NCI-H1105 (cell line): Measurements from ENCODE around the gene SAP130.

Experiments used
- DNase-seq: peaks from one replicate; lab custom pipeline; 2025; lab: John Stamatoyannopoulos, UW

SAP130 gene

DNA sequence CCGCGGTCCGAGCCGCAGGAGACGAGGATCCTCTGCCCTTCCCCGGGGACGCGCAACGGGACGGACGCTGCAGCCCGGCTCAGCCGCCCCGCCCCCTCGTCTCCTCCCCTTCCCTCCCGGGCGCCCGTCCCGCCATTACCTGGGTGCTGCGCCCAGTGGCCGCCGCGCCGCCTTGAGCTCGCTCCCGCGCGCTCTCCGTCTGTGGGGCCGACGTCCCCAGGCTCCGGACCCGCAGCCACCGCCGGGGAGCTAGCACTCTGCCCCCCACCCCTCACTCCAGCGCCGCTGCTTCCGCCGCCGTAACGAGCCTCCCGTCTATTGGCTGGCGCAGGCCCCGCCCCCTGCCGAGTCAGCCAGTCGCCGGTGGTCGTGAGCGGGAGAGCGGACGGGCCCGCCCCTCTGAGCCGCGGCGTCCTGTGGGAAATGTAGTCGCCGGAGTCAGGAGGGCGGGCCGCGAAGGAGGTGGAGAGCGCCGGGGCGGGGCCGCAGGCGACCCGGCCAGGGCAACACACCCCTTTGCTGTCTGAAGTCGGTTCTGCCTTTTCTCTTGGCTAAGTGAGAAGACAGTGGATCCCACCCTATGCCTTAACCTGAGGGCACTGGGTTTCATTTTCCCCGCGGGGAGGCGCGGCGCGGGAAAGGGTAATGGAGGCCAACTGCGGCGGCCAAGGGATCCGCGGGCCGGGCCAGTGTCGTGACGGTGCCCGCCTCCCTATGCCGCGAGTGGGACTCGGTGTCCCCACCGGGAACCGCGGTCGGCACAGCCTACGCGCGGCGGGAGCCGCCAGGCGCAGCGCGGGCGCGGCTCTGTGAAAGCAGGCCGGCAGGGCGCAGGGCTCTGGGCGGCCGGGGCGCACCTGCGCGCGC, at the start of gene SAP130:
Gene SAP130 (minus strand): TSS at position 259 of the 867 bp plus-strand sequence. CDS start 1,767 bp downstream, outside the sequence.
- peak; percentile 92 for DNase-seq

DNA sequence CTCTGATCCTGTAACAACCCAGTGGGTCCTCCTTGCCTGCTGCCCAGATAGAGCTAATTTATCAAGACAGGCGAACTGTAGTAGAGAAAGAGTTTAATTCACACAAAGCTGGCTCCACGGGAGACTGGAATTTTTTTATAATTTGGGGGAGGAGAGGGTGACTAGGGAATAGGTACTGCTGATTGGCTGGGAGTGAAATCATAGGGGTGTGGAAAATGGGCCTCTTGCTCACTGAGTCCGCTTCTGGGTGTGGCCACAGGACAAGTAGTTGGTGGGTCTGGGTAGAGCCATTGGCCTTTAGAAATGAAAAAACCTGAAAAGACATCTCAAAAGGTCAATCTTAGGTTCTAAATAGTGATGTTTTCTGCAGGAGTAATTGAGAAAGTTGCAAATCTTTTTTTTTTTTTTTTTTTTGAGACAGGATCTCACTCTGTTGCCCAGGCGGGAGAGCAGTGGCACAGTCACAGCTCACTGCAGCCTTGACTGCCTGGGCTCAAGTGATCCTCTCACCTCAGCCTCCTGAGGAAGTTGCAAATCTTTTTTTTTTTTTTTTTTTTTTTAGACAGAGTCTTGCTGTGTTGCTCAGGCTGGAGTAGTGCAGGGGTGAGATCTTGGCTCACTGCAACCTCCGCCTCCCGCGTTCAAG, 48.7 kb upstream of the SAP130 start:
- DNase-seq, result no peak

DNA sequence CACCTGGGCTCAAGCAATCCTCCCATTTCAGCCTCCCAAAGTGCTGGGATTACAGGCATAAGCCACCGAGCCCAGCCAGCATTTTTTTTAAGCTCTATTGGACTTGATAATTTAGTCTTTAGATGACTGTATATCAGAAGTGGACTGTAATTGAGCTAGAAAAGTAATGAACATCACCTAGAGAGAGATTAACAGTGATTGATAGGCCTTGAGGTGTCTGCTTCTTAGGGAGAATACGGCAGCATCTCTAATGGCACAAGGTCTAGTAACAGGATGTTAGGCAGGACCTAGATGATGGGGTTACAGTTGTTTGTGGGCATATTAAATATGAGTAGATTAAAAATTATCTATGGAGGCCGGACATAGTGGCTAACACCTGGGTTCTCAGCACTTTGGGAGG, 45.4 kb upstream of the SAP130 start:
- no peak for DNase-seq

DNA sequence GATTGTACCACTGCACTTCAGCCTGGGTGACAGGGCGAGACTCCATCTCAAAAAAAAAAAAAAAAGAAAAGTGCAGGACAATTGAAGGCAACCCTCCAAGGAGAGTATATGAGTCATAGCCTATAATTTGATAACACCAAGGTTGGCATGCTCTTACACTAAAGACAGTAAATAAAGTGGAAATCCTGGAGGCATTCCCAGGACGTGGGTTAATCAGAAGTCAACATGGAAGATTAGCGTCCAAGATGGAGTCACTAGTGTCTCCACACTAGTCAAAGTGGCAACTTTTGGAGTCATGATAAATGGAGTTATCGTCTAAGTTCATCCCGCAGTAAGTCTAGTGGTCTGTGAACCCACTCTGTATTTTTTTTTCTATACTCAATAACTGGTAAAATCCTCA, 41.9 kb upstream of the SAP130 start:
- DNase-seq, result no peak

DNA sequence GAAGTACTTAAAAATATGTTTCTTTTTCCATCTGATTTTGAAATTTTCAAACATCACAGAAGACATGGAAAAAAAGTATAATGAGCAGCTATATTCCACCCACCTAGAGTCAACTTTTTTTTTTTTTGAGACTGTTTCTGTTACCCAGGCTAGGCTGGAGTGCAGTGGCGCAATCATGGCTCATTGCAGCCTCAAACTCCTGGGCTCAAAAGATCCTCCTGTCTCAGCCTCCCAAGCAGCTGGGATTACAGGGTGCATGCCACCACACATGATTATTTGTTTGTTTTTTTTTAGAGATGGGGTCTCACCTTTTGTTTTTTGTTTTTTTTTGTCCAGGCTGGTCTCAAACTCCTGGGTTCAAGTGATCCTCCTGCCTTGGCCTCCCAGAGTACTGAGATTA, 36.5 kb upstream of the SAP130 start:
- DNase-seq, result no peak

DNA sequence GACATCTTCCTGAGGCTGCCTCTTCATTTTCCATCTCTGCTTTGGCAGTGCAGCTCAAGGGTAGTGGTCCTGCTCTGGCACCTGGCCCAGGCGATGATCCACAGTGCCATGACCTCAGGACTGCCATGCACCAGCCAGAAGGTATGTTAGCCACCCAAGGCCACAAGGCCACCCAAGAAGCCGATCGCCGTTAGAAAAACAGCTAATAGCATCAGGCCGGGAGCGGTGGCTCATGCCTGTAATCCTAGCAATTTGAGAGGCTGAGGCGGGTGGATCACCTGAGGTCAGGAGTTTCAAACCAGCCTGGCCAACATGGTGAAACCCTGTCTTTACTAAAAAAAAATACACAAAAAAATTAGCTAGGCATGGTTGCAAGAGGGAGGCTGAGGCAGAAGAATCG, 34.7 kb upstream of the SAP130 start:
- DNase-seq, result no peak

DNA sequence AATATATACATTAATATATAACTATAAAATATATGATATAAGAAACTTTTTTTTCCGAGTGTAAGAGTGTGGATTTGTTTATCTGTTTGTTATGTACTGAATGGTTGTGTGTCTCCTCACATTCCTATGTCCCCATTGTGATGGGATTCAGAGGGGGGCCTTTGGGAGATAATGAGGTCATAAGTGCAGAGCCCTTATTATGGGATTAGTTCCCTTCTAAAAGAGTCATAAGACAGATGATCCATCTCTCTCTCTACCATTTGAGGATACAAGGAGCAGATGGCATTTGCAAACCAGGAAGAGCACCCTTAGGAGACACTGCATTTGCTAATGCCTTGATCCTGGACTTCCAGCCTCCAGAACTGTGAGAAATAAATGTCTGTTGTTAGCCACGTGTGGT, 30.3 kb upstream of the SAP130 start:
- no peak for DNase-seq

DNA sequence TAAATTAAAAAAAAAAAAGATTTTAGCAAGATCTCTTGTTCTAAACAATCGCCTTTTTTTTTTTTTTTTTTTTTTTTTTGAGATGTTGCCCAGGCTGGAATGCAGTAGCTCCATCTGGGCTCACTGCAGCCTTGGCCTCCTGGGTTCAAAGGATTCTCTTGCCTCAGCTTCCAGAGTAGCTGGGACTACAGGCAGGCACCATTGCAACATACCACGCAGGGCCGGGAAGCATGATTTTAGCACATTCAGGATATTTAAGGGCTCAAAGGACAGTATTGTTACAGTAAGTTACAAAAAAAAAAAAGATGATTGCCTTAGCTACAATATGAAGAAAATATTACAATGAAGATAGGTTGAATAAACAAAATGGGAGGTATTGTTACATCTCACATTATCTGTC, 29.5 kb upstream of the SAP130 start:
- no peak for DNase-seq

DNA sequence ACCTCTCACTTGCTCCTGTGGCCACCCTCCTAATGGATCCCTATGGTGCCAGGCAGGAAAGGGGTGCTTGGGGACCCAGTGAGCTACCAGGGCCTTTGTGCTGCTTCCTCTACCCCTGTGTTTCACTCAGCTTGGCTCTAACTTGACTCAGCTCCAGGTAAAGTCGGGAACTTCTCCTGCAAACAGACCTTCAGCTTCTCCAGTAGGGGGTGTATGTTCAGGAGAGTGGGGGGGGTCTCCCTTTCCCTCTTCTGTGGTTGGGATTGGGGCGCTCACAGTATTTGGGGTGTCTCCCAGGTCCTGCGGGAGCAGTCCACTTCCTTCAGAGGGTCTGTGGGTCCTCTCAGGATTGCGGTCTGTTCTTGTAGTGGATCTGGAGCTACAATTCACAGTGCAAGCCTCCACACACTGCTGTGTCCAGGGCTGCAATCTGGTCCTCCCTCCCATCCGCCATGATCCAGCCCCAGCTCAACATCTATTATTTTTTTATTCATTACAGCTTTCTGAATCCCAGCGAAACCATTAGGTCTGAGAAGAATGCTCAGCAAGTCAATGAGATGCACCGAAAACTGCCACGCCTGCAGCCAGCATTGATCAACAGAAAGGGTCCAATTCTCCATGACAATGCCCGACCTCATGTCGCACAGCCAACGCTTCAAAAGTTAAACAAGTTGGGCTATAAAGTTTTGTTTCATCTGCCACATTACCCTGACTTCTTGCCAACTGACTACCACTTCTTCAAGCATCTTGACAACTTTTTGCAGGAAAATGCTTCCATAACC, 26.4 kb upstream of the SAP130 start:
- DNase-seq, result no peak

DNA sequence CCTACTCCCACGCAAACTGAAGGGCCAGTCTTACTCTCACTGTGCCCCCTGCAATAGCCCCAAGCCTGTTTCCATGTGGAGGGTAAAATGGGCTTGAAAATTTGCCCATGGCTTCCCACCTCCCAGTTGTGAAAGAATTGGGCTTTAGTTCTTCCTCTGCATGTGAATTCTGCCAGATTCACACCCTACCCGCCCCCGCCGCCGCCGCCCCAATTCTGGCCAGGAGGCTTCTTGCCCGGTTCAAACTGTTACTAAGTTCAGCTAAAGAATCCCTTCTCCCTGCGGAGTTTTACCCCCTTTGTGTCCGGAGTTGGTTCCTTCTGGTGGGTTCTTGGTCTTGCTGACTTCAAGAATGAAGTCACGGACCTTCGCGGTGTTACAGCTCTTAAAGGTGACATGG, 25.5 kb upstream of the SAP130 start:
- no peak for DNase-seq

DNA sequence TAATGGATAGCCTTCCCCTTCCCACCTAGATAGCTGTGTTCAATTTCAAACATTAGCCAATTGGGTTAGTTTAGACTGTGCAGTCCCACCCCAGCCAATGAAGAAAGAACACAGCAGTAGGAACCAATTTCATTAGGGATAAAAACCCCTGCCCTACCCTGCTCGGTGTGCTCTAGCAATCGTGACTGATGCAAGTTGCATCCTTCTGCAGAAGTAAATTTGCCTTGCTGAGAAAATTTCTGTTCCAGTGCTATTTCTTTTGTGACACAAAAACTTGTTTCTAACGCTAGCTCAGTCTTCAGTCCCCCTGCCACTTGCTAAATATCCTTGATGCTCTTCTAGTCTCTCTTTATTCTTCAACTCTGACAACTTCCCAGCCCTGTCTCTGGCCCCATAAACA, 15.2 kb upstream of the SAP130 start:
- DNase-seq, result no peak

DNA sequence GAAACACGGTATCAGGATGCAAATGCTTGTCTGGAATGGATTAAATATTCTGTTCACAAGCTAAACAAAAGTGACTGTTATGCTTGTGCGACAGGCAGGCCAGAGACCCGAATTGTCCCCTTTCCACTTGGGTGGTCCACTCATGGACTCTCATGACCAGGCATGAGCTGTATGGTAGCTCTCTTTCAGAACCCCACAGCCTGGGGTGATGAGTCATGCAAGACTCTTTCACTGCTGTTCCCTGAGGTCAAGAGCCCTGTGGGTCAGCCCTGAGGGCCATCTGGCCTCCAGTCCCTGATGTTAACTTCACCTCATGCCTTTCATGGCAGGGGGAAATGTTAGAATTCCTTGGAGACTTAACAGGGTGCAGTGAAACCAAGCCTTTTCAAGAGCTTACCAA, 13.7 kb upstream of the SAP130 start:
- no peak for DNase-seq

DNA sequence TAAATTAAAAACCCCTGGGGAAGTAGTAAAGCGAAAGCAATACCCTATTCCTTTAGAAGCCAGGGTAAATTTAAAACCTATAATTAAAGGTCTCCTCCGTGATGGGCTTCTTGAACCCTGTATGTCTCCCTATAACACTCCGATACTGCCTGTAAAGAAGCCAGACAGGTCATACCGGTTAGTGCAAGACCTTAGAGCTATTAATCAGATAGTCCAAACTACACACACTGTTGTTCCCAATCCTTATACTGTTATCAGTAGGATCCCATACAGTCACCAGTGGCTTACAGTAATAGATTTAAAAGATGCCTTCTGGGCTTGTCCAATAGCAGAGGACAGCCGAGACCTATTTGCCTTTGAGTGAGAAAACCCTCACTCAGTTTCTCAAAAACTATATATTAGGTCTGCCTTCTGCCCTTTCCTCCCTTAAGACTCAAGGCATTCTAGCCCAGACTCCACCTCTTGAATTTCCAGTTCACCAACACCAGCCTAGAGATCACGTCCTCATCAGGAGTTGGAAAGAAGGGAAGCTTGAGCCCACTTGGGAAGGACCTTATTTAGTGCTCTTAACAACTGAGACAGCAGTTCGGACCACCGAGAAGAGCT, 12.4 kb upstream of the SAP130 start:
- no peak for DNase-seq

DNA sequence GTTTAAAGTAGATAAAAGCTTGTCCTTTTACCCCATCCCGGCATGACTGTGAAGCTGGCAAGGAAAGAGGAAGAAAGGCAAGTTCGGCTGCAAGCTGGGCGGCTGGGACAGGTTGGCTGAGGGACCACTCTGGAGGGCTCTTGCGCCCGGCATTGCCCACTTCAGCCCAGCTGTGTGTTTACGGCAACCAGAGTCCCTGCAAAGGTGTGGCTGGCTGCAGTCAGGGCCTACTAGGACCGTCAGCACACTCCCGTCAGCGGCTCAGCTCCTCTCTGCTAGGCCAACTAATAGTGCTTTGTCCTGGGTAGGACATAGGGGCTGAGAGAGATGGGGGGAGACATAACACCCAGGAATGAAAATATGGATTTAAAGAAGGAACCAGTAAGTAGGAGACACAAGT, 11.7 kb upstream of the SAP130 start:
- DNase-seq, result no peak

DNA sequence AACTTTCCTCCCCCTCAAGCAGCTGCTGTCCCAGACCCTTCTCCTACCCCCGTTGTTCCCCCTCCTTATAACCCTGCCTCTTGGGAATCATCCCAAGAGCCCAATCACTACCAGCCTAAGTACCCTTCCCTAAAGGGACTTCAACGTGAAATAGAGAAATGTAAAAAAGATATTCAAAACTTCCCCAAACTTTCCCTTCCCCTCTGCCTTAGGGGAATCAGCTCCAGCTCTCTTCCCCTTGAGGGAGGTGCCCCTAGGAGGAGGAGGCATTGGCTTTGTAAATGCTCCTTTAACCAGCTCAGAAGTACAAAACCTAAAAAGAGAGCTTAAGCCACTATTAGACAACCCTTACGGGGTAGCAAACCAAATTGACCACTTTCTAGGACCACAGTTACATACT, 10.6 kb upstream of the SAP130 start:
- DNase-seq, result no peak

DNA sequence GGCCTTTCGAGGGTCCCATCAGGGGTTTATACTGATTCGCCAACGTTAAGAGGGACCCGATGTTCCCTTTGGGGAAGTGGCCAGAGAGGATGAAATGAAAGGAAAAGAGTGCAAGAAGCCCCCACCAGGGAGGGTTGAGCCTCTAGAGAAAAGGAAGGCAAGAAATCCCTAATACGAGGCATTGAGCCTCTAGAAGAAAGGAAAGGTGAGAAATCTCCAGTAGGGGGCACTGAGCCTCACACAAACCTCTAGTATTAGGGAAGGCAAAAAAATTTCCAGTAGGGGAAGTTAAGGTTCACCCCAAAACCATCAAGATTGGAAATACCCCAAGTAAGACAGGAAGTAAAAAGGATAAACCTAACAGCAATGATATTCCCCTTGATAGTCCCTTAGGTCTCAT, 9.8 kb upstream of the SAP130 start:
- no peak for DNase-seq

DNA sequence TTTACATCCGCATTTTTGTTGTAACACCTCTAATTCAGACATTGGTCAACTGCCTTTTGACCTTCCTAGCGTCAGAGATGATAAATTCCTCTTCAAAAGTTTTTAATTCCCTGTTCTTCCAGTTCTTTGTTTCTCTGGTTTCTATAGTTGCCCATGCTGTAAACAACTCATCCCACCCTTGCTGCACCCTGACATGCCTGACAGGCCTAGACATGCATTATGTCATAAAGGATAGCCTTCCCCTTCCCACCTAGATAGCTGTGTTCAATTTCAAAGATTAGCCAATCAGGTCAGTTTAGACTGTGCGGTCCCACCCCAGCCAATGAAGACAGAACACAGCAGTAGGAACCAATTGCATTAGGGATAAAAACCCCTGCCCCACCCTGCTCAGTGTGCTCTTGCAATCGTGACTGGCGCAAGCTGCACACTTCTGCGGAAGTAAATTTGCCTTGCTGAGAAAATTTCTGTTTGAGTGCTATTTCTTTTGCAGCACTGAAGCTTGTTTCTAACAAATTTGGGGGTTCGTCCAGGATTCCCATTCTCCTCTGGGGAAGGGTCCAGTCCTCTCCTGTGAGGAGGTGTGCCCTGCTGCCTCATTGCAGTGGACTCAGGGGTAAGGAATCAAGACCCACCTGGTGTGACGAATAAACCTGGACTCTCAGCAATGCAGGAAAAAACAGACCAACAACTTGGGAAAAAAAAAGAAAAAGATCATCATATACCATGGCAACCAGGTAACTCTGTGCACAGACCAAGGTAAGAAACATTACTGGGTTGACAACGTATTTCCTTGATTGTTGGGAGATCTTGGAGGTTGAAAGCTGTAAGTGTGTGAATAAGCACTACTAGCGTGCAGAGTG, 9.1 kb upstream of the SAP130 start:
- no peak for DNase-seq

DNA sequence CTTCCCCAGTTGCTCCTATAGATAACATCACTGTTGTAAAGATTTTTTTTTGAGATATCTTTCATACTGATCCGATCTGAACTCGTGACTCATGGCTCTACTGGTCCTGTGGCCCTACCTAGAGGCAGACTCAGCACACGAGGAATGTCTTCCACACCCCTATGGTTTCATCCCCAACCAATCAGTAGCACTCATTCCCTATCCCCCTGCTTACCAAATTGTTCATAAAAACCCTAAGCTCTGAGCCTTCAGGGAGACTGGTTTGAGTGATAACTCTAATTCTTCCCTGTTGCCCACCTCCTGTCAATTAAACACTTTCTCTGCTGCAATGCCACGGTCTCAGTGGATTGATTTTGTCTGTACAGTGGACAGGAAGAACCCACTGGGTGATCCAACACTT, 4.2 kb upstream of the SAP130 start:
- no peak for DNase-seq

DNA sequence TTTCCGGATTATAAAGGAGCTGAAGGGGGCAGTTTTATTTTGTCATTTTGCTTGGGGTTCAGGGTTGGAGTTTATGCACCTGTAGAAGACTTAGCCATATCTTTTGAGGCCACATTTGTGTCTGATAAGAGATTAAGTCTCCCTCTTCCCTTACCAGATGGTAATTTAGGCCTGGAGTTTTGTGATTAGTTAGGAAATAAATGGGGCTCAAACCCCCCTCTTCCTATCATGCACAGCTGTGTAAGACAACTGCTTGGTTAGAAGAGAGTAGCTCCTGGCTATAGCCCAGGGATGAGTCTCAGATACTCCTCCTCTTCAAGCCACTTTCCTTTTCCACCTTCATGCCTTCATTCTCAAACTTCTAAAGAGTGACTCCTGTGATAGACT, 802 bp upstream of the SAP130 start:
- DNase-seq, result no peak

DNA sequence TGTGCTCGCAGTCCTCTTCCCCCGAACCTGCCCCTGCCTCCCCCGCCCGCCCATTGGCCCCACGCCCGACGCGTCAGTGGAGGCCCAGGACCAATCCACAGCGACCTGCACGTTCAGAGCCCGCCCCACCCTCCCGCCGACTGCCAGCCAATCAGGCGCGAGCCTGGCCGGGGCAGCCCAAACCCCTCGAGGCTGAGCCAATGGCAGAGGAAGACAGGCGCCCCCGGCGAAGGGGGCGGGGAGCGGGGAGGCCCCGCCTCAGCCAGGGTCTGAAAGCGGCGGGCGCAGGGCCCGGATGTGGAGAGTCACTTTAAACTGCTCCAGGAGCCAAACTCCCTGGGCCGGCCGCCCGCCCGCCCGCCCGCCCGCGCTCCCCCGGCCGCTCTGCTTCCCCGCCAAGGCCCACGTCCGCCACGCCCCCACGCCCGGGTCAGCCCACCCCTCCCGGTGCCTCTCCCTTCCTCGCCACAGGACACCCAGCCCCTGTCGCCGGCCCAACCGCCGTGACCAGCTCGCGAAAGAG, 520 bp downstream of the SAP130 start:
- peak; percentile 94 for DNase-seq
